ENCODE results near the gene LRRC41. TPM values are rescaled to one million over a fixed set of nuclear protein-coding genes. Genes with fewer than 3 reads are reported as not detected.

Gene LRRC41
- total and polyA plus RNA-seq, 2 of the 13 experiments (the other 11 are each of a cell fraction or from before 2014, with no cell fraction given) = 48.1 to 53.6 TPM

DNA sequence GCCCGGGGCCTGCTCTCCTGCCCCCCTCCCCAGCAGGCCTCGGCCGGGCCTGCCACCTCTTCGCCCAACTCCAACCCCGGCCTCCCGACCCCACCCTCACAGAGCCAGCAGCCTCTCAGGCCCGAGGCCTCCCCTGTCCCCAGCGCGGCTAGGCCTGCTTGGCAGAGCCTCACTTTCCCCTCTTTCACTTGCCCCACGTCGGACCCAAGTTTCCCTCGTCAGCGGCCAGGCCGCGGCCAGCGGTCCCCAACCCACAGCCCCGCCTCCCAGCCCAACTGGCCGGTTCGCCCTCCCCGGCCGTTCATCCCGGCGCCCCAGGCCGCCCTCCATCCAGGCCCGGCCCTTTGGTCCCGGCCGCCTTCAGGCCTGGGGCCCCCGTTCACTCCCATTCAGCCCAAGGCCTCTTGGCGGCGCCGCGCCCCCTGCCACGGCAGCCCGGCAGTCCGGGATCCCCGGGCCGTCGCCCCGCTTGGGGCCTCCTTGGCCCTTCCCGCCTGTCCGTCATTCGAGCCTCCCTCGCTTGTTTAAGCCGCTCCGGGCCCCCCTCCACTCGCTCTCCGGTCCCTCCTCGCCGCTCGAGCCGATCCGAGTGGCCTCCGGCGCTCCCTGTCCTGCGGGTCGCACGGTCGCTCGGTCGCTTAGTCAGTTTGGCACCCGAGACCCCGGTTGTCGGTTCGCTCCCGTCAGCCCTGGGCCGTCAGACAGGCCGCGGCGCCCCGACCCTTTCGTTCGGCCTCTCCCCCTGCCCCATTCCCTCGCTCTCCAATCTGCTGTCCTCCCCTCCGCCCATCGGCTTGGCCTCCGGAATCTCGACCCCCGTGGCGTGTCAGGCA, 1.4 kb downstream of the LRRC41 start (continued):
- TF ChIP-seq, protein P1, sequence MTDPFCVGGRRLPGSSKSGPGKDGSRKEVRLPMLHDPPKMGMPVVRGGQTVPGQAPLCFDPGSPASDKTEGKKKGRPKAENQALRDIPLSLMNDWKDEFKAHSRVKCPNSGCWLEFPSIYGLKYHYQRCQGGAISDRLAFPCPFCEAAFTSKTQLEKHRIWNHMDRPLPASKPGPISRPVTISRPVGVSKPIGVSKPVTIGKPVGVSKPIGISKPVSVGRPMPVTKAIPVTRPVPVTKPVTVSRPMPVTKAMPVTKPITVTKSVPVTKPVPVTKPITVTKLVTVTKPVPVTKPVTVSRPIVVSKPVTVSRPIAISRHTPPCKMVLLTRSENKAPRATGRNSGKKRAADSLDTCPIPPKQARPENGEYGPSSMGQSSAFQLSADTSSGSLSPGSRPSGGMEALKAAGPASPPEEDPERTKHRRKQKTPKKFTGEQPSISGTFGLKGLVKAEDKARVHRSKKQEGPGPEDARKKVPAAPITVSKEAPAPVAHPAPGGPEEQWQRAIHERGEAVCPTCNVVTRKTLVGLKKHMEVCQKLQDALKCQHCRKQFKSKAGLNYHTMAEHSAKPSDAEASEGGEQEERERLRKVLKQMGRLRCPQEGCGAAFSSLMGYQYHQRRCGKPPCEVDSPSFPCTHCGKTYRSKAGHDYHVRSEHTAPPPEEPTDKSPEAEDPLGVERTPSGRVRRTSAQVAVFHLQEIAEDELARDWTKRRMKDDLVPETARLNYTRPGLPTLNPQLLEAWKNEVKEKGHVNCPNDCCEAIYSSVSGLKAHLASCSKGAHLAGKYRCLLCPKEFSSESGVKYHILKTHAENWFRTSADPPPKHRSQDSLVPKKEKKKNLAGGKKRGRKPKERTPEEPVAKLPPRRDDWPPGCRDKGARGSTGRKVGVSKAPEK (CRISPR knock-in tag; IDR thresholded peaks at IDR 0.05; ENCODE audit: borderline replicate concordance) = no peak
- TF ChIP-seq PBX3 (CRISPR knock-in tag; IDR thresholded peaks at IDR 0.05; ENCODE audit: borderline replicate concordance) (no peak), ZNF205 (CRISPR knock-in tag; IDR thresholded peaks at IDR 0.05) (0 out of 2 replicates have a peak, but pooled peaks have one; percentile 14), PCBP2 (optimal IDR thresholded peaks at IDR 0.05; ENCODE audit: low read depth, low read length, poor library complexity, severe bottlenecking) (no peak), ZNF674 (CRISPR knock-in tag; IDR thresholded peaks at IDR 0.05; ENCODE audit: low read depth) (no peak), TAF1 (CRISPR knock-in tag; IDR thresholded peaks at IDR 0.05) (peak; percentile 64; the same call in 1 of the 2 replicates), ZNF574 (CRISPR knock-in tag; IDR thresholded peaks at IDR 0.05) (peak; percentile 32), DMAP1 (CRISPR knock-in tag; IDR thresholded peaks at IDR 0.05) (peak; percentile 25; the same call in 1 of the 2 replicates), SRSF4 (IDR thresholded peaks at IDR 0.05; ENCODE audit: low read depth, low read length, poor library complexity, severe bottlenecking) (no peak), CBX2 (IDR thresholded peaks at IDR 0.05; ENCODE audit: low read depth, low read length) (no peak), CBX2 (CRISPR knock-in tag; IDR thresholded peaks at IDR 0.05; ENCODE audit: low read depth) (no peak)
- TF ChIP-seq, protein P2, sequence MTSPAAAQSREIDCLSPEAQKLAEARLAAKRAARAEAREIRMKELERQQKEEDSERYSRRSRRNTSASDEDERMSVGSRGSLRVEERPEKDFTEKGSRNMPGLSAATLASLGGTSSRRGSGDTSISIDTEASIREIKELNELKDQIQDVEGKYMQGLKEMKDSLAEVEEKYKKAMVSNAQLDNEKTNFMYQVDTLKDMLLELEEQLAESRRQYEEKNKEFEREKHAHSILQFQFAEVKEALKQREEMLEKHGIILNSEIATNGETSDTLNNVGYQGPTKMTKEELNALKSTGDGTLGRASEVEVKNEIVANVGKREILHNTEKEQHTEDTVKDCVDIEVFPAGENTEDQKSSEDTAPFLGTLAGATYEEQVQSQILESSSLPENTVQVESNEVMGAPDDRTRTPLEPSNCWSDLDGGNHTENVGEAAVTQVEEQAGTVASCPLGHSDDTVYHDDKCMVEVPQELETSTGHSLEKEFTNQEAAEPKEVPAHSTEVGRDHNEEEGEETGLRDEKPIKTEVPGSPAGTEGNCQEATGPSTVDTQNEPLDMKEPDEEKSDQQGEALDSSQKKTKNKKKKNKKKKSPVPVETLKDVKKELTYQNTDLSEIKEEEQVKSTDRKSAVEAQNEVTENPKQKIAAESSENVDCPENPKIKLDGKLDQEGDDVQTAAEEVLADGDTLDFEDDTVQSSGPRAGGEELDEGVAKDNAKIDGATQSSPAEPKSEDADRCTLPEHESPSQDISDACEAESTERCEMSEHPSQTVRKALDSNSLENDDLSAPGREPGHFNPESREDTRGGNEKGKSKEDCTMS (CRISPR knock-in tag; conservative IDR thresholded peaks at IDR 0.05) = no peak
- TF ChIP-seq, protein P3, sequence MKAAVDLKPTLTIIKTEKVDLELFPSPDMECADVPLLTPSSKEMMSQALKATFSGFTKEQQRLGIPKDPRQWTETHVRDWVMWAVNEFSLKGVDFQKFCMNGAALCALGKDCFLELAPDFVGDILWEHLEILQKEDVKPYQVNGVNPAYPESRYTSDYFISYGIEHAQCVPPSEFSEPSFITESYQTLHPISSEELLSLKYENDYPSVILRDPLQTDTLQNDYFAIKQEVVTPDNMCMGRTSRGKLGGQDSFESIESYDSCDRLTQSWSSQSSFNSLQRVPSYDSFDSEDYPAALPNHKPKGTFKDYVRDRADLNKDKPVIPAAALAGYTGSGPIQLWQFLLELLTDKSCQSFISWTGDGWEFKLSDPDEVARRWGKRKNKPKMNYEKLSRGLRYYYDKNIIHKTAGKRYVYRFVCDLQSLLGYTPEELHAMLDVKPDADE (CRISPR knock-in tag; IDR thresholded peaks at IDR 0.05) = no peak; the same call in 1 of the 2 replicates
- TF ChIP-seq, protein P4, sequence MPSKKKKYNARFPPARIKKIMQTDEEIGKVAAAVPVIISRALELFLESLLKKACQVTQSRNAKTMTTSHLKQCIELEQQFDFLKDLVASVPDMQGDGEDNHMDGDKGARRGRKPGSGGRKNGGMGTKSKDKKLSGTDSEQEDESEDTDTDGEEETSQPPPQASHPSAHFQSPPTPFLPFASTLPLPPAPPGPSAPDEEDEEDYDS (CRISPR knock-in tag; IDR thresholded peaks at IDR 0.05) = no peak
- TF ChIP-seq, protein P5, sequence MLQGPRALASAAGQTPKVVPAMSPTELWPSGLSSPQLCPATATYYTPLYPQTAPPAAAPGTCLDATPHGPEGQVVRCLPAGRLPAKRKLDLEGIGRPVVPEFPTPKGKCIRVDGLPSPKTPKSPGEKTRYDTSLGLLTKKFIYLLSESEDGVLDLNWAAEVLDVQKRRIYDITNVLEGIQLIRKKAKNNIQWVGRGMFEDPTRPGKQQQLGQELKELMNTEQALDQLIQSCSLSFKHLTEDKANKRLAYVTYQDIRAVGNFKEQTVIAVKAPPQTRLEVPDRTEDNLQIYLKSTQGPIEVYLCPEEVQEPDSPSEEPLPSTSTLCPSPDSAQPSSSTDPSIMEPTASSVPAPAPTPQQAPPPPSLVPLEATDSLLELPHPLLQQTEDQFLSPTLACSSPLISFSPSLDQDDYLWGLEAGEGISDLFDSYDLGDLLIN (CRISPR knock-in tag; IDR thresholded peaks at IDR 0.05; ENCODE audit: borderline replicate concordance) = no peak
